ENCODE measurements around the gene FAM107B.

GRCh38 chr10:14562218-14563075 is 212.2 kb downstream of the FAM107B start:
- TF ChIP-seq TAF1 (IDR thresholded peaks at IDR 0.05; ENCODE audit: borderline replicate concordance, insufficient read depth, low read length): no peak
- no peak for TF ChIP-seq POLR2AphosphoS5 (IDR thresholded peaks at IDR 0.05; ENCODE audit: low read depth, low read length)
- TF ChIP-seq REST (IDR thresholded peaks at IDR 0.05; ENCODE audit: insufficient read depth in 1 of 2, low read depth in 2 of 2, low read length in 2 of 2): no peak
- no peak for TF ChIP-seq SIN3A (IDR thresholded peaks at IDR 0.05; ENCODE audit: borderline replicate concordance, insufficient read depth, low read length)
- no peak for TF ChIP-seq FOXP2 (optimal IDR thresholded peaks at IDR 0.05; ENCODE audit: borderline replicate concordance, extremely low read depth, extremely low read length, insufficient read depth)

Measured in PFSK-1 (cell line).